ENCODE results near the gene TRA2B. TPM values are rescaled to one million over a fixed set of nuclear protein-coding genes. Genes with fewer than 3 reads are reported as not detected.

The TRA2B gene
- total RNA-seq, 1 experiment from 2014 or later, result 171 TPM

DNA sequence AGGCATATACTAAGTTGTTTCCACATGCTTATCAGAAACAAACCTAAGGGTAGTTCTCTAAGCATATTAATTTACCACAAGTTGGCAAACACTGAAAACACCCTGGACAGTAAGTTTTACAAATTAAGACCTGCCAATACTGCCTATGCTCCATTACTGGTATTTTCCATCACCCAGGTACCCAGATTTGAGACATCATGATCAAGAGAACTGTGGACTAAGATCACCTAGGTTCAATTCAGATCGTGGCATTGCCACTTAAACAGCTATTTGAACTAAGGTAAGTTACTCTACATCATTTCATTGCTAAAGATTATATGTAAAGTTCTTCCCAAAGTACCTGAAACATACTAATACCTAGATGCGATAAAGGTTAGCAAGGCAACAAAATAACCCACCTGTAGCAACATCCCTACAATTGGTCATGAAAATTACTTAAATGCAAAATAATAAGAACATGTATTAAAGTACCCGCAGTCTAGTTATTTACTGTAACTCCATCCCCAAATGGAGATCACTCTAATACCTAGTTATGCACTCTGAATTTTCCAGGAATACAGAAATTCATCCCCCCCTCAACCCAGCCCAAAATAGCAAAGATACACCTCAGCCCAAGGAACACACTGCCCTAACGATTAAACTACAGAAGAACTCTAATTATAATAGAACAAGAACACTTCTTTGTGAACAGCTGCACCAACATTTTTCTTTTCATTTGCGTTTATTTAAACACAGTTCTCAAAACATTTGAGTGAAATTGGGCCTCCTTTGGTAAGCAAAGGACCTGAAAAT, 21.6 kb downstream of the TRA2B start:
- Histone ChIP-seq H3K36me3 (ENCODE audit: control insufficient read depth, insufficient read depth, low read length) (peaks cover 61% of the 10 kb centered on the region), H3K27ac (ENCODE audit: low read length) (no peak overlapping the region), H3K4me1 (ENCODE audit: control insufficient read depth, insufficient read depth, low read length) (peaks cover 14% of the 10 kb centered on the region), H3K4me3 (ENCODE audit: low read depth in 2 of 2, low read length in 2 of 2) (no peak overlapping the region), H3K9me3 (ENCODE audit: control insufficient read depth, insufficient read depth, low read depth, low read length) (no peaks in the 10 kb centered on the region), H3K27me3 (ENCODE audit: control insufficient read depth, insufficient read depth, low read length) (no peaks in the 10 kb centered on the region)
- no peak for TF ChIP-seq SIN3A (IDR thresholded peaks at IDR 0.05; ENCODE audit: borderline replicate concordance, insufficient read depth, low read depth, low read length)
- in situ Hi-C loops (cut with HindIII; ENCODE audit: low pct_unique_long_range_greater_than_20kb, low sequenced_read_pairs) (no loop called here), intact Hi-C loops (cut with micrococcal nuclease; ENCODE audit: unreplicated experiment) (loop anchor here (5.0 kb wide), 1 partner anchor 254 kb away; no protein-coding TSS in a partner anchor)
- ATAC-seq (no peak), DNase-seq (ENCODE audit: low read depth, low spot score) (no peak)
- ChIA-PET CTCF (no interaction called here), POLR2A (no interaction called here)
- no TSS peak for BruUV-seq (replicated peaks)

DNA sequence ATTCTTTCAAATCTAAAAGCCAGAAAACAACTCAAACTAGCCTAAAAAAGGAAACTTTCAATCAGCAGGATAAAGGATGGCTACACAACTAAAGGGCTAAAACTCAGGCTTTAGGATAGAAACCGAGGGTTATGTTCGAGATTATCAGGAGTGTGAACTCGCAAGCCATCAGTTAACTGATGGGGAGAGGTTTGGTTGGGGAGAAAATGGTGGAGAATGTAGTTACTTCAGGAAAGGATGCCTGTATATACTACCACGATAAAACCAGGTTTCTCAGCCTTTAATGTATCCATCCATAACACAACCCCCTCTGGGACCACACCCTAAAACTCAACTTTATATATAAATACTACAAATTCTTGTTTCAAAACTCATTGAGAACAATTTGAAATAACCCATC, 22.2 kb downstream of the TRA2B start:
- Histone ChIP-seq H3K9me3 (ENCODE audit: control insufficient read depth, insufficient read depth, low read depth, low read length) (no peaks in the 10 kb centered on the region), H3K27me3 (ENCODE audit: control insufficient read depth, insufficient read depth, low read length) (no peaks in the 10 kb centered on the region), H3K4me3 (ENCODE audit: low read depth in 2 of 2, low read length in 2 of 2) (no peak overlapping the region), H3K27ac (ENCODE audit: low read length) (no peak overlapping the region), H3K36me3 (ENCODE audit: control insufficient read depth, insufficient read depth, low read length) (peaks cover 55% of the 10 kb centered on the region), H3K4me1 (ENCODE audit: control insufficient read depth, insufficient read depth, low read length) (peaks cover 14% of the 10 kb centered on the region)
- ATAC-seq, result no peak
- in situ Hi-C loops (cut with HindIII; ENCODE audit: low pct_unique_long_range_greater_than_20kb, low sequenced_read_pairs), result no loop called here
- CTCF ChIA-PET, result no interaction called here
- POLR2A ChIA-PET, result interaction anchor here (0.5 kb wide), 1 partner anchor 13 kb away, joined by 4 read pairs; no protein-coding TSS in a partner anchor
- BruUV-seq (replicated peaks), result no TSS peak
- DNase-seq (ENCODE audit: low read depth, low spot score), result no peak
- intact Hi-C loops (cut with micrococcal nuclease; ENCODE audit: unreplicated experiment), result loop anchor here (5.0 kb wide), 1 partner anchor 253 kb away; no protein-coding TSS in a partner anchor
- TF ChIP-seq POLR2AphosphoS5 (IDR thresholded peaks at IDR 0.05; ENCODE audit: low read depth, low read length), result no peak
- TF ChIP-seq, protein P1, sequence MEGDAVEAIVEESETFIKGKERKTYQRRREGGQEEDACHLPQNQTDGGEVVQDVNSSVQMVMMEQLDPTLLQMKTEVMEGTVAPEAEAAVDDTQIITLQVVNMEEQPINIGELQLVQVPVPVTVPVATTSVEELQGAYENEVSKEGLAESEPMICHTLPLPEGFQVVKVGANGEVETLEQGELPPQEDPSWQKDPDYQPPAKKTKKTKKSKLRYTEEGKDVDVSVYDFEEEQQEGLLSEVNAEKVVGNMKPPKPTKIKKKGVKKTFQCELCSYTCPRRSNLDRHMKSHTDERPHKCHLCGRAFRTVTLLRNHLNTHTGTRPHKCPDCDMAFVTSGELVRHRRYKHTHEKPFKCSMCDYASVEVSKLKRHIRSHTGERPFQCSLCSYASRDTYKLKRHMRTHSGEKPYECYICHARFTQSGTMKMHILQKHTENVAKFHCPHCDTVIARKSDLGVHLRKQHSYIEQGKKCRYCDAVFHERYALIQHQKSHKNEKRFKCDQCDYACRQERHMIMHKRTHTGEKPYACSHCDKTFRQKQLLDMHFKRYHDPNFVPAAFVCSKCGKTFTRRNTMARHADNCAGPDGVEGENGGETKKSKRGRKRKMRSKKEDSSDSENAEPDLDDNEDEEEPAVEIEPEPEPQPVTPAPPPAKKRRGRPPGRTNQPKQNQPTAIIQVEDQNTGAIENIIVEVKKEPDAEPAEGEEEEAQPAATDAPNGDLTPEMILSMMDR (IDR thresholded peaks at IDR 0.05), result no peak
- TF ChIP-seq, protein P2, sequence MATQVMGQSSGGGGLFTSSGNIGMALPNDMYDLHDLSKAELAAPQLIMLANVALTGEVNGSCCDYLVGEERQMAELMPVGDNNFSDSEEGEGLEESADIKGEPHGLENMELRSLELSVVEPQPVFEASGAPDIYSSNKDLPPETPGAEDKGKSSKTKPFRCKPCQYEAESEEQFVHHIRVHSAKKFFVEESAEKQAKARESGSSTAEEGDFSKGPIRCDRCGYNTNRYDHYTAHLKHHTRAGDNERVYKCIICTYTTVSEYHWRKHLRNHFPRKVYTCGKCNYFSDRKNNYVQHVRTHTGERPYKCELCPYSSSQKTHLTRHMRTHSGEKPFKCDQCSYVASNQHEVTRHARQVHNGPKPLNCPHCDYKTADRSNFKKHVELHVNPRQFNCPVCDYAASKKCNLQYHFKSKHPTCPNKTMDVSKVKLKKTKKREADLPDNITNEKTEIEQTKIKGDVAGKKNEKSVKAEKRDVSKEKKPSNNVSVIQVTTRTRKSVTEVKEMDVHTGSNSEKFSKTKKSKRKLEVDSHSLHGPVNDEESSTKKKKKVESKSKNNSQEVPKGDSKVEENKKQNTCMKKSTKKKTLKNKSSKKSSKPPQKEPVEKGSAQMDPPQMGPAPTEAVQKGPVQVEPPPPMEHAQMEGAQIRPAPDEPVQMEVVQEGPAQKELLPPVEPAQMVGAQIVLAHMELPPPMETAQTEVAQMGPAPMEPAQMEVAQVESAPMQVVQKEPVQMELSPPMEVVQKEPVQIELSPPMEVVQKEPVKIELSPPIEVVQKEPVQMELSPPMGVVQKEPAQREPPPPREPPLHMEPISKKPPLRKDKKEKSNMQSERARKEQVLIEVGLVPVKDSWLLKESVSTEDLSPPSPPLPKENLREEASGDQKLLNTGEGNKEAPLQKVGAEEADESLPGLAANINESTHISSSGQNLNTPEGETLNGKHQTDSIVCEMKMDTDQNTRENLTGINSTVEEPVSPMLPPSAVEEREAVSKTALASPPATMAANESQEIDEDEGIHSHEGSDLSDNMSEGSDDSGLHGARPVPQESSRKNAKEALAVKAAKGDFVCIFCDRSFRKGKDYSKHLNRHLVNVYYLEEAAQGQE (IDR thresholded peaks at IDR 0.05; ENCODE audit: insufficient read depth in 1 of 2, low read depth in 2 of 2, low read length in 1 of 2), result no peak
- no peak for TF ChIP-seq SIN3A (IDR thresholded peaks at IDR 0.05; ENCODE audit: borderline replicate concordance, insufficient read depth, low read depth, low read length)

All from Panc1 (cell line).